Suprapubic skin (tissue), 2 donors: ENCODE results near the gene ITPR2.

Experiments used
- EP300 ChIP-seq: sonication (generic); formaldehyde crosslinking; IDR thresholded peaks from one replicate; pipeline ENCODE4 v1.6.1; 2017; ENCODE audit warnings: antibody characterized with exemption
- POLR2A ChIP-seq, 2 donors: fragments of 450-650 bp; IDR thresholded peaks; one replicate each; pipeline ENCODE4 v1.6.1; 2017; ENCODE audit warnings: antibody characterized with exemption in 2 of 2, mild to moderate bottlenecking in 2 of 2, moderate library complexity in 2 of 2

- TF ChIP-seq POLR2A (IDR thresholded peaks at IDR 0.05) (no peak), EP300 (no peak)
Measured at GRCh38 chr12:26451763-26452162, 381.2 kb downstream of the ITPR2 start.
